Retinal pigment epithelial cell (primary cell): ENCODE data around the gene RARRES2.

Experiments
- DNase-seq: peaks from one replicate; pipeline ENCODE4 v3.0.0-alpha.2; 2010; ENCODE audit warnings: low read depth
- H3K4me3 ChIP-seq: 2 replicates; pipeline ENCODE4 v1.5.1; 2011; ENCODE audit warnings: mild to moderate bottlenecking, low read length, control low read depth, moderate library complexity
- TF ChIP-seq, protein P1 (sequence below): conservative IDR thresholded peaks from 2 replicates; pipeline ENCODE4 v1.5.1; 2011; ENCODE audit warnings: low read depth, low read length, control low read depth, inconsistent platforms

Gene RARRES2

DNA sequence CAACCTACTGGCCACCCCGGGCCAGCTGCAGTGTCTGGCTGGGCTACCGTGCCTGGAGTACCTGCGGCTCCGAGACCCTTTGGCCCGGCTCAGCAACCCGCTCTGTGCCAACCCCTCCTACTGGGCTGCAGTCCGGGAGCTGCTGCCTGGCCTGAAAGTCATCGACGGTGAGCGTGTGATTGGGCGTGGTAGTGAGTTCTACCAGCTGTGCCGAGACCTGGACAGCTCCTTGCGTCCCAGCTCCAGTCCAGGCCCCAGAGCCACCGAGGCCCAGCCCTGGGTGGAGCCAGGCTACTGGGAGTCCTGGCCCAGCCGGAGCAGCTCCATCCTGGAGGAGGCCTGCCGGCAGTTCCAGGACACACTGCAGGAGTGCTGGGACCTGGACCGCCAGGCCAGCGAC, 4.2 kb downstream of the RARRES2 start:
- H3K4me3 ChIP-seq: no peak overlapping the region
- no peak for DNase-seq
- TF ChIP-seq, protein P1, sequence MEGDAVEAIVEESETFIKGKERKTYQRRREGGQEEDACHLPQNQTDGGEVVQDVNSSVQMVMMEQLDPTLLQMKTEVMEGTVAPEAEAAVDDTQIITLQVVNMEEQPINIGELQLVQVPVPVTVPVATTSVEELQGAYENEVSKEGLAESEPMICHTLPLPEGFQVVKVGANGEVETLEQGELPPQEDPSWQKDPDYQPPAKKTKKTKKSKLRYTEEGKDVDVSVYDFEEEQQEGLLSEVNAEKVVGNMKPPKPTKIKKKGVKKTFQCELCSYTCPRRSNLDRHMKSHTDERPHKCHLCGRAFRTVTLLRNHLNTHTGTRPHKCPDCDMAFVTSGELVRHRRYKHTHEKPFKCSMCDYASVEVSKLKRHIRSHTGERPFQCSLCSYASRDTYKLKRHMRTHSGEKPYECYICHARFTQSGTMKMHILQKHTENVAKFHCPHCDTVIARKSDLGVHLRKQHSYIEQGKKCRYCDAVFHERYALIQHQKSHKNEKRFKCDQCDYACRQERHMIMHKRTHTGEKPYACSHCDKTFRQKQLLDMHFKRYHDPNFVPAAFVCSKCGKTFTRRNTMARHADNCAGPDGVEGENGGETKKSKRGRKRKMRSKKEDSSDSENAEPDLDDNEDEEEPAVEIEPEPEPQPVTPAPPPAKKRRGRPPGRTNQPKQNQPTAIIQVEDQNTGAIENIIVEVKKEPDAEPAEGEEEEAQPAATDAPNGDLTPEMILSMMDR: no peak

DNA sequence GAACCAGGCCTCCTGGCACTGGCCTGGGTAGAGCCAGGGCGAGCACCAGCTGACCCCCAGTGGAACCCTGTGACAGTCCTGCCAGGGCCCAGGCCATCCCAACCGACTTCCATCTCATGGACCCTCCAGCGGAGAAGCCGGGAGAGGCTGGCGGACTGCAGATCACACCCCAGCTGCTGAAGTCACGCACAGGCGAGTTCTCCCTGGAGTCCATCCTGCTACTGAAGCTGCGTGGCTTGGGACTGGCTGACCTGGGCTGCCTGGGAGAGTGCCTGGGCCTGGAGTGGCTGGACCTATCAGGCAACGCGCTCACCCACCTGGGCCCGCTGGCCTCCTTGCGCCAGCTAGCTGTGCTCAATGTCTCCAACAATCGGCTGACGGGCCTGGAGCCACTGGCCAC, 4.7 kb downstream of the RARRES2 start:
- DNase-seq: no peak
- no peak overlapping the region for H3K4me3 ChIP-seq
- TF ChIP-seq, protein P1: no peak

DNA sequence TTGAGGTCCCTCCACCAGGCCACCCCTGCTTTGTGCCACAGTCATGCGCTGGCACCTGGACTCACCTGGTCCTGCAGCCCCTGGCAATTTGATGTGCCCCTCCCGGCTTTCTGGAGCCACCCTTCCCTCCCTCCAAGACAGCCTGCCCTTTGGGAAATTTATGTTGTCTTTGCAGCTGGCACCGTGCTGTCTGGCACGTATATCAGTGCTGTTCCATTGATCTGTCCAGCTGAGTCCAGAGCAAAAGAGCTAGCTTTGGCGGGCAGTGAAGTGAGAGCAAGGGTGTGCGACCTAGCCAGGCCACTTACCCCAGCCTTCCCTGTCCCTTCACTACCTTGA, 5.7 kb downstream of the RARRES2 start:
- no peak for DNase-seq
- H3K4me3 ChIP-seq: no peak overlapping the region
- TF ChIP-seq, protein P1: no peak

DNA sequence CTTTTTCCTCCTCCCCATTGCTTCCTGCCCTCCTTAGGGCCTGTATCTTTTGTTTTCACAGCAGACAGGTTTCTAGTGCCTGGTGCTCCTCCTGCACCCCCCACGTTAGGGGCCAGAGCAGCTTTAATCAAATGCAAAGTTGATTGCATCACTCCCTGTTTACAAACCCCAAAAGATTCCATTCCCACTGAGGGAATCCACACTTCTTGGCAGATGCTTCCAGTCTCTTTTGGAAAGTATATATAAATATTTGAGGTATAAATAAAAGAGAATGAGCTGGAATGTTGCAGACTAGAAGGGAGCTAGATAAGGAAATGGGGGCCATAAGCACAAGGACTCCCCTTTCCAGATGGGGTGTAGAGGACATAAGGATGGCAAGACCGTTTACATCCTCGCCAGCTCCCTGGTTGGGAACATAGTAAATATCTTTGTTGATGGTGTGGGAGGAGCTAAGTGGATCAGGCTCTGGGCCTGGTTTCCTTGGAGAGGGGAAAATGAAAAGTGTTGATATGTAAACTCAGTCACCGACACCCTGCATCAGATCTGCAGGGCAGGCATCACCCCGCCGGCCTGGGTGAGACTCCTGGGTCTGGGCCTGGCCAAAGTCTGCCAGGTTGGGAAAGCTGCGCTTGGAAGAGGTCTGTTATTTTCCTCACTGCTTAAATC, 6.2 kb downstream of the RARRES2 start:
- no peak overlapping the region for H3K4me3 ChIP-seq
- no peak for DNase-seq
- TF ChIP-seq, protein P1: no peak

DNA sequence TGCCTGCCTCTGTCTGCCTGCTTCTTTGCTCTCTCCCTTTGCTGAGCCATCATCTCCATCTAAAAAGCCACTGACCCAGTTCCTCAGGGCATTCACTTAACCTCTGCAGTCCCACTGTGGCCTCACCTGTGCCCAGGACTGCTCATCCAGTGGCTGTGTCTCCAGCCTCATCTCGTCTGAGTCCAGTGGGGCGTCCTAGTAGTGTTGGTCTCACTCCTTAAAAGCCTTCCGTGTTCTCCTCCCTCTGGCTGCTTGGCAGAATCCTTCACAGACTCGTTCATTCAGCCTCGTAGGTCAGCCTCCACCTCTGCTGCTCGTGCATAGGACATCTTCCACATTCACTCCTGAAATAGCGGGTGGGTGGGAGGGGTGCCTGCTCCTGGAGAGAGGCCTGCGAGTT, 7.3 kb downstream of the RARRES2 start:
- TF ChIP-seq, protein P1: no peak
- no peak for DNase-seq
- H3K4me3 ChIP-seq: no peak overlapping the region

DNA sequence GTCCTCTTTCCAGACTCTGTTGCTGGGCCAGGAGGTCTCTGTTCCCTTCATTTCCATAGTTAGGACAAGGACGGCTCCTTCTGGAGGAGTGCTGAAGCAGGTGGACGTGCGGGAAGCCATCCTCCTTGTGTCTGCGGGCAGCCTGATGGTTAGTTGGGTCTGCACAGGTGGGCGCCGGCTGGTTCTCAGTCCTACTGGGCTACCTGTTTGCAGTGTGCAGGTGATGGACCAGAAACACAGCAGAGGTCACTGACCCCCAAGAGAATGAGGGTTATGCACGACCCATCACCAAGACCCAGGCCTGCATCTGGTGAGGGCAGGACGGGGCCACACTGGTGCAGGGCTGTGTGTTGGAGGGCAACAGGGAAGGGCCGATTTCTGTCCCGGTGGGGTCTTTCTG, 7.8 kb downstream of the RARRES2 start:
- H3K4me3 ChIP-seq: no peak overlapping the region
- no peak for DNase-seq
- TF ChIP-seq, protein P1: no peak

DNA sequence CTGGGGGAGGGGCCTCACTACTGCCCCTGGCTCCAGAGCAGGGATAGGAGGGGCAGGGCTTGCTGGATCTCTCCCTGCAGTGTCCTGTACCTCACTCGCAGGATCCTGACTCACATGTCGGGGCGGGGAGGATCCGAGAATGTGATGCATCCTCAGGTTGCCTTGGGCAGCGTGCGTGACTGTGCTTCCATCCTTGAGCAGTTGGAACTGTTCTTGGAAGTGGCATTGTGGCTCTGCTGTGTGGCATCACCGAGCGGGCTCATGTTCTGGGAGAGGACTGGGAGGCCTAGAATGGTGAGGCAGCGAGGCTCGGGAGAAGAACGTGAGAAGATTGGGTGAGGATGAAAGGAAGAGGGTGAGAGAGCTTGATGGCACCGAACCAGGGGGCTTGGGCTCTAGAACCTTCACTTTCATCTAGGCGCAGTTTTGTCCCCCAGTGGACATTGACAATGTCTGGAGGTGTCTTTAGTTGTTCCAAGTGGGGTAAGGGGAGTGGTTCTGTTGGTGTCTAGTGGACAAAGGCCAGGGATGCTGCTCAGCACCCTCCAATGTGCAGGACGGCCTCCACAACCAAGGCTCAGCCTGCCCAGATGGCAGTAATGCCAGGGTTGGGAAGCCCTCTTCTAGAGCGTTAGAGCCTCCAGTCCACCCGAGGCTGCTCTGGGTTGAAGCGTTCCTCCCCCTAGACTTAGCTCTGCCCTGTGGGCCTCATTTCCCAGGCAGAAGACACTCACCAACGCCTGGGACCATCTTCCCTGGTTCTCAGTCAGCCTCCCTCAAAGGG, 8.4 kb downstream of the RARRES2 start:
- DNase-seq: no peak
- TF ChIP-seq, protein P1: no peak
- no peak overlapping the region for H3K4me3 ChIP-seq
